ENCODE measurements around the gene ABCA2.

DNA sequence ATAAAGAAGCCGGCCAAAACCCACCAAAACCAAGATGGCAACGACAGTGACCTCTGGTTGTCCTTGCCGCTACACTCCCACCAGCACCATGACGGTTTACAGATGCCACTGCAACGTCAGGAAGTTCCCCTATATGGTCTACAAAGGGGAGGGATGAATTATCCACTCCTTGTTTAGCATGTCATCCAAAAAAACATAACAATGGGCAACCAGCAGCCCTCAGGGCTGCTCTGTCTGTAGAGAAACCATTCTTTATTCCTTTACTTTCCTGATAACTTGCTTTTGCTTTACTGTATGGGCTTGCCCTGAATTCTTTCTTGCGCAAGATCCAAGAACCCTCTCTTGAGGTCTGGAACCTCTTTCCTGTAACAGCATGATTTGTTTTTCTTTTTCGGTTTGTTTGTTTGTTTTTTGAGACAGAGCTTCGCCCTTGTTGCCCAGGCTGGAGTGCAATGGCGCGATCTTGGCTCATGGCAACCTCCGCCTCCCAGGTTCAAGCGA, 47.3 kb upstream of the ABCA2 start:
- TF ChIP-seq POLR2A (IDR thresholded peaks at IDR 0.05) = no peak
- TF ChIP-seq, protein P1, sequence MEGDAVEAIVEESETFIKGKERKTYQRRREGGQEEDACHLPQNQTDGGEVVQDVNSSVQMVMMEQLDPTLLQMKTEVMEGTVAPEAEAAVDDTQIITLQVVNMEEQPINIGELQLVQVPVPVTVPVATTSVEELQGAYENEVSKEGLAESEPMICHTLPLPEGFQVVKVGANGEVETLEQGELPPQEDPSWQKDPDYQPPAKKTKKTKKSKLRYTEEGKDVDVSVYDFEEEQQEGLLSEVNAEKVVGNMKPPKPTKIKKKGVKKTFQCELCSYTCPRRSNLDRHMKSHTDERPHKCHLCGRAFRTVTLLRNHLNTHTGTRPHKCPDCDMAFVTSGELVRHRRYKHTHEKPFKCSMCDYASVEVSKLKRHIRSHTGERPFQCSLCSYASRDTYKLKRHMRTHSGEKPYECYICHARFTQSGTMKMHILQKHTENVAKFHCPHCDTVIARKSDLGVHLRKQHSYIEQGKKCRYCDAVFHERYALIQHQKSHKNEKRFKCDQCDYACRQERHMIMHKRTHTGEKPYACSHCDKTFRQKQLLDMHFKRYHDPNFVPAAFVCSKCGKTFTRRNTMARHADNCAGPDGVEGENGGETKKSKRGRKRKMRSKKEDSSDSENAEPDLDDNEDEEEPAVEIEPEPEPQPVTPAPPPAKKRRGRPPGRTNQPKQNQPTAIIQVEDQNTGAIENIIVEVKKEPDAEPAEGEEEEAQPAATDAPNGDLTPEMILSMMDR (IDR thresholded peaks at IDR 0.05) = no peak
- TF ChIP-seq POLR2AphosphoS5 (IDR thresholded peaks at IDR 0.05) = no peak
- no peak for TF ChIP-seq EP300 (IDR thresholded peaks at IDR 0.05)
